Hippocampal formation (tissue), 2 donors: ENCODE data around the gene TRIM26.

ENCODE experiments used
- DNase-seq, 2 donors: peaks; one replicate each; lab custom pipeline; 2025; lab: John Stamatoyannopoulos, UW

TRIM26 gene

GRCh38 chr6:30211306-30211705 lies 1.9 kb downstream of the TRIM26 start:
- DNase-seq = no peak

GRCh38 chr6:30207619-30208295 lies 5.4 kb downstream of the TRIM26 start:
- DNase-seq = no peak

GRCh38 chr6:30206799-30207618 lies 6.2 kb downstream of the TRIM26 start:
- DNase-seq = no peak

- no peak for DNase-seq
These were observed 7.1 kb downstream of the TRIM26 start for GRCh38 chr6:30206152-30206551.

- no peak for DNase-seq
These were observed 9.1 kb downstream of the TRIM26 start for GRCh38 chr6:30204116-30204515.

- no peak for DNase-seq
These were observed 10.8 kb downstream of the TRIM26 start for GRCh38 chr6:30202366-30202765.

- no peak for DNase-seq
These were observed 12.5 kb downstream of the TRIM26 start for GRCh38 chr6:30200551-30201281.

GRCh38 chr6:30198166-30199084 lies 14.8 kb downstream of the TRIM26 start:
- no peak for DNase-seq

- DNase-seq = no peak
These were observed 16.8 kb downstream of the TRIM26 start for GRCh38 chr6:30196376-30196775.

GRCh38 chr6:30195951-30196350 lies 17.3 kb downstream of the TRIM26 start:
- no peak for DNase-seq

- DNase-seq = no peak
These were observed 18.2 kb downstream of the TRIM26 start for GRCh38 chr6:30194797-30195690.

- no peak for DNase-seq
These were observed 21.1 kb downstream of the TRIM26 start for GRCh38 chr6:30192076-30192475.

GRCh38 chr6:30188541-30188940 lies 24.7 kb downstream of the TRIM26 start:
- no peak for DNase-seq

GRCh38 chr6:30185846-30186484 lies 27.2 kb downstream of the TRIM26 start:
- DNase-seq = no peak

GRCh38 chr6:30184417-30185031 lies 28.7 kb downstream of the TRIM26 start:
- no peak for DNase-seq

- DNase-seq = no peak
These were observed 33.1 kb downstream of the TRIM26 start for GRCh38 chr6:30180145-30180544.

GRCh38 chr6:30178837-30179236 lies 34.4 kb downstream of the TRIM26 start:
- no peak for DNase-seq

GRCh38 chr6:30175765-30176164 lies 37.4 kb downstream of the TRIM26 start:
- no peak for DNase-seq

- no peak for DNase-seq
These were observed 40.5 kb downstream of the TRIM26 start for GRCh38 chr6:30172681-30173080.
